Loucy (cell line): ENCODE results near the gene ARSH.

Experiments used
- H2AFZ ChIP-seq: fragments of 200-600 bp; sonication (generic); 2 replicates; pipeline ENCODE4 v1.6.0; 2016; ENCODE audit warnings: antibody characterized with exemption, mild to moderate bottlenecking, low read length, moderate library complexity
- H3F3A ChIP-seq: fragments of 200-600 bp; 2 replicates; pipeline ENCODE4 v1.6.0; 2016; ENCODE audit warnings: antibody characterized with exemption, low read depth, mild to moderate bottlenecking
- H3K27me3 ChIP-seq: fragments of 200-600 bp; sonication (generic); 2 replicates; pipeline ENCODE4 v1.6.1; 2014; ENCODE audit warnings: low read length, mild to moderate bottlenecking; ENCODE audit not compliant: insufficient read depth, poor library complexity, severe bottlenecking
- H3K36me3 ChIP-seq: fragments of 200-600 bp; sonication (generic); 2 replicates; pipeline ENCODE4 v1.6.1; 2016; ENCODE audit warnings: low read length; ENCODE audit not compliant: insufficient read depth
- H3K4me1 ChIP-seq: fragments of 200-600 bp; sonication (generic); 2 replicates; pipeline ENCODE4 v1.5.1; 2014; ENCODE audit warnings: low read length, mild to moderate bottlenecking; ENCODE audit not compliant: insufficient read depth, poor library complexity, severe bottlenecking
- H3K4me2 ChIP-seq: fragments of 200-600 bp; sonication (generic); 2 replicates; pipeline ENCODE4 v1.6.0; 2014; ENCODE audit warnings: antibody characterized with exemption, low read length, low read depth, mild to moderate bottlenecking; ENCODE audit not compliant: poor library complexity, severe bottlenecking
- H3K4me3 ChIP-seq: fragments of 200-600 bp; sonication (generic); 2 replicates; pipeline ENCODE4 v1.5.1; 2014; ENCODE audit warnings: low read length, mild to moderate bottlenecking, mixed read lengths; ENCODE audit not compliant: poor library complexity, severe bottlenecking
- H3K79me2 ChIP-seq: fragments of 200-600 bp; sonication (generic); 2 replicates; pipeline ENCODE4 v1.6.1; 2014; ENCODE audit warnings: low read length; ENCODE audit not compliant: insufficient read depth
- H3K9ac ChIP-seq: fragments of 200-600 bp; sonication (generic); 2 replicates; pipeline ENCODE4 v1.6.0; 2014; ENCODE audit warnings: mild to moderate bottlenecking, low read depth, low read length, moderate library complexity; ENCODE audit not compliant: poor library complexity, severe bottlenecking
- H3K9me2 ChIP-seq: fragments of 200-600 bp; sonication (generic); replicated peaks from 2 replicates; pipeline ENCODE4 v1.6.1; 2016; ENCODE audit warnings: low read depth, low read length, mixed read lengths
- H3K9me3 ChIP-seq: fragments of 200-600 bp; sonication (generic); 2 replicates; pipeline ENCODE4 v1.6.1; 2014; ENCODE audit warnings: mild to moderate bottlenecking, antibody characterized with exemption, low read length, low read depth; ENCODE audit not compliant: insufficient read depth
- H4K20me1 ChIP-seq: fragments of 200-600 bp; sonication (generic); 2 replicates; pipeline ENCODE4 v1.6.0; 2014; ENCODE audit warnings: antibody characterized with exemption, low read length, mild to moderate bottlenecking; ENCODE audit not compliant: insufficient read depth, poor library complexity, severe bottlenecking
- EZH2phosphoT487 ChIP-seq: fragments of 200-600 bp; IDR thresholded peaks from 2 replicates; pipeline ENCODE4 v1.6.1; 2018; ENCODE audit warnings: antibody characterized with exemption, mild to moderate bottlenecking, moderate library complexity, borderline replicate concordance
- TF ChIP-seq, protein P1 (sequence below): fragments of 200-600 bp; sonication (generic); conservative IDR thresholded peaks from 2 replicates; pipeline ENCODE4 v1.5.1; 2014; ENCODE audit warnings: mild to moderate bottlenecking, antibody characterized with exemption, low read length

The ARSH gene

DNA sequence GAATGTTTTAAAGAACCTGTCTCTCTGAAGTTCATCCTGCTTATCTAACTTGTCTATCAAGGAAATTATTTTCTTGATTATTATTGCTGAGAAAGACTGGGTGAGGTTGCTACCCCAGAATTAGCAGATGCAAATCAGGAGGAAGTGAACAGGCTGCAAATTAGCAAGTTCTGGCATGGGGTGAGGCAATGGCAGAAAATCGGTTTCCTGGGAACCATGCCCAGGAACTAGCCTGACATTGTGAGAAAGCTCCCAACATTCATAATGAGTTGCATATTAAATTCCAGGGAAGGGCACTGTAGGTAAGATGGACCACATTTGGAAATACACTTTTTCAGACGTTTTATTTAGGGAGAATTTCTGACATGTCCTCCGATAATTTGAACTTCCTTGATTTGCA lies 46.5 kb downstream of the ARSH start:
- Histone ChIP-seq H3K9me2 (no peaks in the 10 kb centered on the region), H3K4me3 (no peak overlapping the region), H3K4me2 (no peak overlapping the region), H3K4me1 (no peaks in the 10 kb centered on the region), H3K79me2 (no peaks in the 10 kb centered on the region), H3K9ac (no peak overlapping the region), H3K9me3 (no peaks in the 10 kb centered on the region), H4K20me1 (no peaks in the 10 kb centered on the region), H3F3A (no peaks in the 10 kb centered on the region), H3K36me3 (no peaks in the 10 kb centered on the region), H3K27me3 (no peaks in the 10 kb centered on the region), H2AFZ (no peak overlapping the region)
- TF ChIP-seq EZH2phosphoT487, result no peak
- TF ChIP-seq, protein P1, sequence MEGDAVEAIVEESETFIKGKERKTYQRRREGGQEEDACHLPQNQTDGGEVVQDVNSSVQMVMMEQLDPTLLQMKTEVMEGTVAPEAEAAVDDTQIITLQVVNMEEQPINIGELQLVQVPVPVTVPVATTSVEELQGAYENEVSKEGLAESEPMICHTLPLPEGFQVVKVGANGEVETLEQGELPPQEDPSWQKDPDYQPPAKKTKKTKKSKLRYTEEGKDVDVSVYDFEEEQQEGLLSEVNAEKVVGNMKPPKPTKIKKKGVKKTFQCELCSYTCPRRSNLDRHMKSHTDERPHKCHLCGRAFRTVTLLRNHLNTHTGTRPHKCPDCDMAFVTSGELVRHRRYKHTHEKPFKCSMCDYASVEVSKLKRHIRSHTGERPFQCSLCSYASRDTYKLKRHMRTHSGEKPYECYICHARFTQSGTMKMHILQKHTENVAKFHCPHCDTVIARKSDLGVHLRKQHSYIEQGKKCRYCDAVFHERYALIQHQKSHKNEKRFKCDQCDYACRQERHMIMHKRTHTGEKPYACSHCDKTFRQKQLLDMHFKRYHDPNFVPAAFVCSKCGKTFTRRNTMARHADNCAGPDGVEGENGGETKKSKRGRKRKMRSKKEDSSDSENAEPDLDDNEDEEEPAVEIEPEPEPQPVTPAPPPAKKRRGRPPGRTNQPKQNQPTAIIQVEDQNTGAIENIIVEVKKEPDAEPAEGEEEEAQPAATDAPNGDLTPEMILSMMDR, result no peak

DNA sequence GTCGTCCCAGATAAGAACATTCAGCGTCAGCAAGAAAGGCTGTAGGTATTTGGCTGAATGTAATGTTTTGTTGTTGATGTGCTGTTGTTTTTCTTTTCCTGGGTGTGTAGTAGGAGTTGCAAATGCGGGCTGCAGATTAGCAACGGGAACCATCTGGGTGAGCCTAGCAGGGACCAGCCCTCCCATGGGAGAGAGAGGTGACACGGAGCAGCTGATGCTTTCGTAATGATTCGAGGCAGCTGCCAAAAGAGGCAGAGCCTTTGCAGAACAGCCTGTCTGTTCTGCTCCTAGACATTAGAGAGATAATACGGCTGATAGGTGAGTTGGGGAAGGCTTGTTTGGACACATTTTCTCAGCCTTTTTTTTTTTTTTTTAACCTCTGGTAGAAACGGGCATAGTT lies 60.2 kb downstream of the ARSH start:
- Histone ChIP-seq H3F3A (no peaks in the 10 kb centered on the region), H4K20me1 (no peaks in the 10 kb centered on the region), H3K4me2 (no peak overlapping the region), H3K36me3 (no peaks in the 10 kb centered on the region), H3K27me3 (no peaks in the 10 kb centered on the region), H3K4me1 (no peaks in the 10 kb centered on the region), H3K9me3 (no peaks in the 10 kb centered on the region), H3K79me2 (no peaks in the 10 kb centered on the region), H3K4me3 (no peak overlapping the region), H3K9me2 (no peaks in the 10 kb centered on the region), H3K9ac (no peak overlapping the region), H2AFZ (no peak overlapping the region)
- TF ChIP-seq, protein P1, result no peak
- no peak for TF ChIP-seq EZH2phosphoT487

DNA sequence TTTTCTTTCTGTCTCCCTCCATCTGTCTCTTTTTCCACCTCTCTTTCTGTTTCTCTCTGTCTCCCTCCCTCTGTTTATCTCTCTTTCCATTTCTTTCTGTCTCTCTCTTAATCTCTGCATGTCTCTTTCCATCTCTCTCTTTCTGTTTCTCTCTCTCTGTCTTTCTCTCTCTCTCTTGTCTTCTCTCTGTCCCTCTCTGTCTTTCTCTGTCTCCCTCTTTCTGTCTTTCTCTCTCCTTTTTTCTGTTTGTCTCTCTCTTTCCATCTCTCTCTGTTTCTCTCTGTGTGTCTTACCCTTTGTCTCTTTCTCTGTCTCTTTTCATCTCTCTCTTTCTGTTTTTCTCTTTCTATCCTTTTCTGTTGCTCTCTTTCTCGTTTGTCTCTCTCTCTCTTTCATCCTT lies 69.6 kb downstream of the ARSH start:
- H3K4me3 ChIP-seq, result no peak overlapping the region
- no peaks in the 10 kb centered on the region for H3K36me3 ChIP-seq
- TF ChIP-seq EZH2phosphoT487, result no peak
- TF ChIP-seq, protein P1, result no peak
- H3K4me2 ChIP-seq, result no peak overlapping the region
- H2AFZ ChIP-seq, result no peak overlapping the region
- H3K4me1 ChIP-seq, result no peaks in the 10 kb centered on the region
- no peaks in the 10 kb centered on the region for H3K9me3 ChIP-seq
- H3K27me3 ChIP-seq, result no peaks in the 10 kb centered on the region
- H4K20me1 ChIP-seq, result no peaks in the 10 kb centered on the region
- no peaks in the 10 kb centered on the region for H3K9me2 ChIP-seq
- no peaks in the 10 kb centered on the region for H3F3A ChIP-seq
- H3K9ac ChIP-seq, result no peak overlapping the region
- H3K79me2 ChIP-seq, result no peaks in the 10 kb centered on the region
